GM23248 (cell line): ENCODE data around the gene XPO6. TPM values are rescaled to one million over a fixed set of nuclear protein-coding genes. Genes with fewer than 3 reads are reported as not detected.

Experiments used
- DNase-seq: peaks from one replicate; pipeline ENCODE4 v3.0.0-alpha.2; 2015
- H2AFZ ChIP-seq: fragments of 200-600 bp; sonication (generic); 2 replicates; pipeline ENCODE4 v1.6.1; 2016; ENCODE audit warnings: antibody characterized with exemption
- H3F3A ChIP-seq: fragments of 200-600 bp; sonication (generic); 2 replicates; pipeline ENCODE4 v1.6.1; 2016; ENCODE audit warnings: mild to moderate bottlenecking, antibody characterized with exemption, mixed run types; ENCODE audit not compliant: insufficient read depth
- H3K27ac ChIP-seq: fragments of 200-600 bp; sonication (generic); 2 replicates; pipeline ENCODE4 v1.5.1; 2016; ENCODE audit warnings: mild to moderate bottlenecking
- H3K27me3 ChIP-seq: fragments of 200-600 bp; sonication (generic); replicated peaks from 2 replicates; pipeline ENCODE4 v1.6.1; 2016; ENCODE audit warnings: mild to moderate bottlenecking; ENCODE audit not compliant: insufficient read depth
- H3K36me3 ChIP-seq: fragments of 200-600 bp; sonication (generic); 2 replicates; pipeline ENCODE4 v1.6.1; 2016; ENCODE audit warnings: low read depth, mild to moderate bottlenecking
- H3K4me1 ChIP-seq: fragments of 200-600 bp; sonication (generic); 2 replicates; pipeline ENCODE4 v1.6.1; 2016; ENCODE audit warnings: mild to moderate bottlenecking; ENCODE audit not compliant: insufficient read depth
- H3K4me2 ChIP-seq: fragments of 200-600 bp; sonication (generic); one replicate; pipeline ENCODE4 v1.6.1; 2016; ENCODE audit warnings: mild to moderate bottlenecking; ENCODE audit not compliant: unreplicated experiment
- H3K4me3 ChIP-seq: fragments of 200-600 bp; sonication (generic); 2 replicates; pipeline ENCODE4 v1.5.1; 2016; ENCODE audit warnings: mild to moderate bottlenecking
- H3K79me2 ChIP-seq: fragments of 200-600 bp; sonication (generic); 2 replicates; pipeline ENCODE4 v1.6.1; 2016; ENCODE audit warnings: mild to moderate bottlenecking; ENCODE audit not compliant: insufficient read depth
- H3K9ac ChIP-seq: fragments of 200-600 bp; sonication (generic); 2 replicates; pipeline ENCODE4 v1.6.1; 2016; ENCODE audit warnings: mild to moderate bottlenecking
- H3K9me2 ChIP-seq: fragments of 200-600 bp; sonication (generic); 2 replicates; pipeline ENCODE4 v1.6.1; 2016; ENCODE audit warnings: mixed run types, mild to moderate bottlenecking, moderate library complexity; ENCODE audit not compliant: insufficient read depth
- H3K9me3 ChIP-seq: fragments of 200-600 bp; sonication (generic); one replicate; pipeline ENCODE4 v1.6.1; 2017; ENCODE audit warnings: low read depth
- H4K20me1 ChIP-seq: fragments of 200-600 bp; sonication (generic); 2 replicates; pipeline ENCODE4 v1.6.0; 2016; ENCODE audit not compliant: insufficient read depth
- EZH2 ChIP-seq: fragments of 200-600 bp; sonication (generic); IDR thresholded peaks from 2 replicates; pipeline ENCODE4 v1.6.1; 2018; ENCODE audit warnings: antibody characterized with exemption, mild to moderate bottlenecking; ENCODE audit not compliant: insufficient read depth, poor library complexity, severe bottlenecking
- EZH2phosphoT487 ChIP-seq: fragments of 200-600 bp; sonication (generic); IDR thresholded peaks from 2 replicates; pipeline ENCODE4 v1.6.1; 2018; ENCODE audit warnings: antibody characterized with exemption, moderate library complexity, mild to moderate bottlenecking, low read depth; ENCODE audit not compliant: insufficient read depth
- WGBS, 2 experiments: methylation state at CpG; one replicate each; pipeline ENCODE4 v1.1.6; 2015 to 2017; ENCODE audit warnings: low lambda C conversion rate in 2 of 2, low coverage in 1 of 2; ENCODE audit errors: missing lambda C conversion rate in 2 of 2; 5-methylcytosine and 5-hydroxymethylcytosine counted together
- in situ Hi-C: fragments of 300-500 bp; cut with MboI; formaldehyde crosslinking; loops from 2 replicates; pipeline ENCODE4 v1.15.0; 2020
- polyA plus RNA-seq: library from polyadenylated mRNA; unstranded; fragments of >200 nt; fragmentation: Nextera tagmentation; extraction: Ambion mirVana; gene quantifications from 2 replicates; pipeline ENCODE4 v1.2.1, GENCODE V29; 2016
- total RNA-seq: library from RNA; depleted of rRNA; stranded (reverse); fragments of >200 nt; shearing (Covaris generic); gene quantifications from 2 replicates; pipeline ENCODE4 v1.2.3, GENCODE V29; 2014

The XPO6 gene
- total and polyA plus RNA-seq, 2 experiments from 2014 or later, result 50.7 to 118 TPM

- no peaks in the 10 kb centered on the region for H3K27me3 ChIP-seq
- no peak overlapping the region for H3K4me2 ChIP-seq
- H4K20me1 ChIP-seq, result no peaks in the 10 kb centered on the region
- no peaks in the 10 kb centered on the region for H3K4me1 ChIP-seq
- H2AFZ ChIP-seq, result no peak overlapping the region
- H3K27ac ChIP-seq, result no peak overlapping the region
- H3K9me2 ChIP-seq, result no peaks in the 10 kb centered on the region
- WGBS, 2 experiments, result 90 to 99% methylated on average over 5 of the region's 5 CpGs
- H3K9me3 ChIP-seq, result no peaks in the 10 kb centered on the region
- DNase-seq, result no peak
- H3K4me3 ChIP-seq, result no peak overlapping the region
- no peak overlapping the region for H3K9ac ChIP-seq
- TF ChIP-seq EZH2 (no peak), EZH2phosphoT487 (no peak)
- H3K36me3 ChIP-seq, result no peaks in the 10 kb centered on the region
- in situ Hi-C loops, result no loop called here
- H3K79me2 ChIP-seq, result no peaks in the 10 kb centered on the region
- no peaks in the 10 kb centered on the region for H3F3A ChIP-seq
These were observed 7.5 kb upstream of the XPO6 start for GRCh38 chr16:28219282-28219681.

GRCh38 chr16:28218109-28218508 lies 6.3 kb upstream of the XPO6 start:
- H3F3A ChIP-seq, result no peaks in the 10 kb centered on the region
- 67% methylated on average over 4 of the region's 4 CpGs for WGBS, 2 experiments
- peak; percentile 74 for DNase-seq
- H3K9me3 ChIP-seq, result no peaks in the 10 kb centered on the region
- H3K9ac ChIP-seq, result no peak overlapping the region
- H4K20me1 ChIP-seq, result no peaks in the 10 kb centered on the region
- in situ Hi-C loops, result no loop called here
- no peak overlapping the region for H3K4me3 ChIP-seq
- no peaks in the 10 kb centered on the region for H3K79me2 ChIP-seq
- no peak overlapping the region for H2AFZ ChIP-seq
- TF ChIP-seq EZH2phosphoT487, result no peak
- H3K4me2 ChIP-seq, result no peak overlapping the region
- no peaks in the 10 kb centered on the region for H3K4me1 ChIP-seq
- H3K9me2 ChIP-seq, result no peaks in the 10 kb centered on the region
- H3K27me3 ChIP-seq, result no peaks in the 10 kb centered on the region
- H3K36me3 ChIP-seq, result no peaks in the 10 kb centered on the region
- H3K27ac ChIP-seq, result no peak overlapping the region

GRCh38 chr16:28217326-28217725 lies 5.6 kb upstream of the XPO6 start:
- H4K20me1 ChIP-seq, result no peaks in the 10 kb centered on the region
- 0 out of 2 replicates have a peak, but pooled peaks cover 5% of the 10 kb centered on the region for H3K4me1 ChIP-seq
- H3K27ac ChIP-seq, result no peak overlapping the region
- H3K4me3 ChIP-seq, result no peak overlapping the region
- no peaks in the 10 kb centered on the region for H3K27me3 ChIP-seq
- WGBS, 2 experiments, result 94% methylated on average over 4 of the region's 4 CpGs
- peaks cover 5% of the 10 kb centered on the region; the same call in 1 of the 2 replicates for H3F3A ChIP-seq
- 0 out of 2 replicates have a peak, but pooled peaks cover under 1% of the 10 kb centered on the region for H3K79me2 ChIP-seq
- no peaks in the 10 kb centered on the region for H3K36me3 ChIP-seq
- no peaks in the 10 kb centered on the region for H3K9me3 ChIP-seq
- no peak overlapping the region for H2AFZ ChIP-seq
- no peak overlapping the region for H3K4me2 ChIP-seq
- in situ Hi-C loops, result no loop called here
- no peaks in the 10 kb centered on the region for H3K9me2 ChIP-seq
- TF ChIP-seq EZH2phosphoT487 (no peak), EZH2 (no peak)
- DNase-seq, result no peak
- no peak overlapping the region for H3K9ac ChIP-seq

- WGBS, 2 experiments, result 76 to 83% methylated on average over 3 of the region's 3 CpGs
- DNase-seq, result no peak
- H3K9me2 ChIP-seq, result no peaks in the 10 kb centered on the region
These were observed 1.6 kb upstream of the XPO6 start for GRCh38 chr16:28213396-28213795.

GRCh38 chr16:28212532-28212873 lies 738 bp upstream of the XPO6 start:
- peaks cover 16% of the 10 kb centered on the region; the same call in 1 of the 2 replicates for H3K4me1 ChIP-seq
- peak; percentile 61 for DNase-seq
- peaks cover 10% of the 10 kb centered on the region; the same call in 1 of the 2 replicates for H4K20me1 ChIP-seq
- H3K9me3 ChIP-seq, result no peaks in the 10 kb centered on the region
- H3K27me3 ChIP-seq, result no peaks in the 10 kb centered on the region
- 59 to 66% methylated on average over 4 of the region's 4 CpGs for WGBS, 2 experiments
- H3K4me3 ChIP-seq, result peak overlapping the region; percentile 95
- H3K9ac ChIP-seq, result peak overlapping the region; percentile 96
- peak overlapping the region; percentile 81 for H3K27ac ChIP-seq
- H2AFZ ChIP-seq, result peak overlapping the region; percentile 99
- in situ Hi-C loops, result no loop called here
- TF ChIP-seq EZH2, result no peak
- TF ChIP-seq EZH2phosphoT487, result no peak
- peaks cover 12% of the 10 kb centered on the region; the same call in 1 of the 2 replicates for H3K36me3 ChIP-seq
- H3F3A ChIP-seq, result peaks cover 7% of the 10 kb centered on the region; the same call in 1 of the 2 replicates
- peaks cover 43% of the 10 kb centered on the region for H3K79me2 ChIP-seq
- peak overlapping the region; percentile 78 for H3K4me2 ChIP-seq
- H3K9me2 ChIP-seq, result no peaks in the 10 kb centered on the region

More at GRCh38 chr16:28213396-28213795, 1.6 kb upstream of the XPO6 start:
- no peak for TF ChIP-seq EZH2
- Histone ChIP-seq H3K4me2 (no peak overlapping the region), H3F3A (peaks cover 7% of the 10 kb centered on the region; the same call in 1 of the 2 replicates), H3K4me3 (no peak overlapping the region), H3K9me3 (no peaks in the 10 kb centered on the region), H2AFZ (no peak overlapping the region), H3K27ac (no peak overlapping the region), H3K36me3 (peaks cover 7% of the 10 kb centered on the region; the same call in 1 of the 2 replicates), H3K4me1 (peaks cover 16% of the 10 kb centered on the region; the same call in 1 of the 2 replicates), H3K79me2 (peaks cover 34% of the 10 kb centered on the region), H3K9ac (no peak overlapping the region), H3K27me3 (no peaks in the 10 kb centered on the region), H4K20me1 (peaks cover 10% of the 10 kb centered on the region; the same call in 1 of the 2 replicates)
- in situ Hi-C loops, result no loop called here
